ENCODE results near the gene PTPRE.

PTPRE gene

DNA sequence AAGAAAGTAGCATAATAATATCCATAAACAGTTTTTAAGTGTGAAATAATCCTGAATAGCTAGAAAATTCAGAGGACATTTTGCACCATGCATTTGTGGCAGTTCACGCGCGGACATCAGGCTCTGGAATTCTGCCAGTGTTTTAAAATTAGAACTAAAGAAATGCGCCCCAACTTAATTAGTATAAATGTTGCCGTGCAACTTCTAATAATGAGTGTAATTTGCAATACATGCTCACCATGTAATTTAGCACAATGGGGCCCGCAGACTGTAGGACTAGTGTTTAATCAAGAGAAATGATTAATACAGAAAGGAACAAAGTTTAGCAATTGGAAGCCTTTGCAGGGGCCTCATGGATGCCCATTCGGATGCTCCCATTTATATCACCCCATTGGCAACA lies 96.6 kb downstream of the PTPRE start:
- no peak for DNase-seq

DNA sequence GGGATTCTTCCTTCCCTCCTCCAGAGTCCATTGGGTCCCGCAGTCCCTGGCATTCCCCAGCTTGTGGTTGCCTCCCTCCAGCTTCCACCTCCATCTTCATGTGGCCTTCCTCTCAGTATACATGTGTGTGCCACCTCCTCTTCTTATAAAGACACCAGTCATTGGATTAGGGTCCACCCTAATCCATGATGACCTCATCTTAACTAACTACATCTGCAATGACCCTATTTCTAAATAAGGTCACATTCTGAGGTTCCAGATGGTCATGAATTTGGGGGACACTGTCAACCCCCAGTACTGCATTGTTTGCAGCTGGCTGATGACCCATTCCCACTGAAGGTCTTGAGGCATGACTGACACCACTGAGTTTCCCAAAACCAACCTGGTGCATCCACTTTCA lies 99.0 kb downstream of the PTPRE start:
- DNase-seq: no peak

DNA sequence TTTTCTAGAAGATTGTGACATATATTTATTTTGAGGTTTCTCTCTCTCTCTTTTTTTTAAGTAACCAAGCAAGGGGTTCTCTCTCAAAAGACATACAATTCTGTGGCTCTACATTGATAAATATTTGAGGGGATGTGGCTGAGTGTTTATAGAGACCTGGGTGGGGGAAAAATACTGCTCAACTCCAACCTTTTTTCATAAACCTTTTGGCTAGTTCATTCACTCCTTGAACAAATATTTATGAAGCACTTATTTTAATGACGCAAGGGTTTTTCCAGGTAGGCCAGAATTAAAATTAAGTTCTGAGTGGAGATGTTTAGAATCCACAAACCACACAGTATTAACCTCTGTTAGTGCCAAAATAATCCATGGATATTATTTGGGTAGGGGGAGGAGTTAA lies 100.2 kb downstream of the PTPRE start:
- no peak for DNase-seq

DNA sequence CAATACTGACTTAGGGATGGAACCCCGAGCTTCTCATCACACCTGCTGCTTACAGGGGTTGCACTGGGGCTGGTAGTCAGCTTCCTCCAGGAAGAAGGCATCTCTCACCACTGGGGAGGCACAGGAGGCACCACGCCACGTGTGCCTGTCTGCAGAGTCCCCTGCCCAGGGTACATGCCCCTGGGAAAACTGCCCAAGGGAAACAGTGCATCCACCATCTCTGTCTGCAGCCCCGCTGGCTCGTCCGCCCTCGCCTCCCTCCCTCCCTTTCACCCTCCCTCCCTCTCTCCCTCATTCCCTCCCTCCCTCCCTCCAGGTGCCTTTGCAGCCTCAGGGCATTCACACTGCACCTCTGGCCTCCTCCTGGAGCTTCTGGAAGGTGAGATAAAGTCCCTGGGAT lies 101.1 kb downstream of the PTPRE start:
- no peak for DNase-seq

DNA sequence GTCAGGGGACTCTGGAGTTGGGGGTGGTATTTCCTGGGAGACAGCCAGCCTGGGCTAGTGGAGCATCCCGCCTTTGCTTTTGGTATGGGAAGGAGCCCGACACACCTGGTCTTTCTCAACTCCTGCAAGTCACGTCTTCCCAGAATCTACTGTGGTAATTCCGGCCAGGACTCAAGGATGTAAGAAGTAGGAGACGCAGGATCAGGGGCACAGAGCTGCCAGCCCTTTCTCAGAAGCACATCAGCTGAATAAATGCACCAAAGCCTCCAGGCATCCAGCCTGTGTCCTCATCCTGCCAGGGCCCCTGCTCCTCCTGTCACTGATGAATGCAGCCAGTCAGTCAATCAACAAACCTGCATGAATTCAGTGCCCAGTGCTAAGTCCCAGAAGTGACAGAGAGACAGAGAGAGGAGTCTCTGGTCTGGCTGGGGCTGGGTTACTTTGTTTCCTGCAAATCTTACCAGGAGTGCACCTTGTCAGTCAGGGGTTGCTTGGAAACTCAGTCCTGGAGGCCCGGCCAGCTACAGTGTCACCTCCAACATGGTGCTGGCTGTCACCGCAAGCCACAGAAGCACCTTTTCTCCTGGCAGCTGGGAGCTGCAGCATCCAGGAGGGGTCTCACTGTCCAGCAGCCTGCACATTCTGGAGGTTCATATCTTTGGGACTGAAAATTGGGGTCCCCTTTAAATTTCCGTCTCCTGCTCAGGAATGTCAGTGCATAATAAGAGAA lies 101.8 kb downstream of the PTPRE start:
- DNase-seq: no peak

DNA sequence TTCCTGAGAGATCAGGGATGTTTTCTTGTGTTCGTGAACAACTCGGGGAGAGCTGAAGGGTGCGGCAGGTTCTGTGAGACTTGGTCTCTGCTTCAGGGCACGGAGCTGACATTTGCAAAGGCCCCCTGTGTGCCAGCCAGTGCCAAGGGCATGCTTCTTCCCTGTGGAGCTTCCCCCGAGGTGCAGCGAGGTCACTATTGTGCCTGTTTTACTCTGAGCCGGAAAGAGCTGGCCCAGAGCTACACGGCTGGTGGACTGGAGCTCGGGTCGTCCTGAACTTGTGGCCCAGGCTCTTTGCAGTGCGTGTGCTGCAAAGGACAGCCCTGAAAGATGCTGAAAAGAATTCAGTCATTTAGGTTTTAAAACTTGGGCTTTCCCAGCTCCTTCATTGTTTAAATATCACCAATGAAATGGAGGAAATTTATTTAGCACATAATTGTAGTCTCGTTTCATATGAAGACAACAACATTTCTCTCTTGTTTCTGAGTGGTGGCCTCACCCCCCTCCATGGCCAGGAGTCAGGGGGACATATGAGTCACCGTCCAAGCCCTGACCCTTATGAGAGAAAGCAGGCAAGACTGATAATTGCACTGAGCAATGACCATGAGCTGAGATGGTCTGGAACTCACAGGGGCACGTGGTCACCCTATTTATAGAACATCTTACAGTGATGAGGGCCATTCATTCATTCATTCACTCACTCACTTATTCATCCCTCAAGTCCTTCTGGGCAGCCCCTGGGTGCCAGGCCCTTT lies 102.6 kb downstream of the PTPRE start:
- no peak for DNase-seq

DNA sequence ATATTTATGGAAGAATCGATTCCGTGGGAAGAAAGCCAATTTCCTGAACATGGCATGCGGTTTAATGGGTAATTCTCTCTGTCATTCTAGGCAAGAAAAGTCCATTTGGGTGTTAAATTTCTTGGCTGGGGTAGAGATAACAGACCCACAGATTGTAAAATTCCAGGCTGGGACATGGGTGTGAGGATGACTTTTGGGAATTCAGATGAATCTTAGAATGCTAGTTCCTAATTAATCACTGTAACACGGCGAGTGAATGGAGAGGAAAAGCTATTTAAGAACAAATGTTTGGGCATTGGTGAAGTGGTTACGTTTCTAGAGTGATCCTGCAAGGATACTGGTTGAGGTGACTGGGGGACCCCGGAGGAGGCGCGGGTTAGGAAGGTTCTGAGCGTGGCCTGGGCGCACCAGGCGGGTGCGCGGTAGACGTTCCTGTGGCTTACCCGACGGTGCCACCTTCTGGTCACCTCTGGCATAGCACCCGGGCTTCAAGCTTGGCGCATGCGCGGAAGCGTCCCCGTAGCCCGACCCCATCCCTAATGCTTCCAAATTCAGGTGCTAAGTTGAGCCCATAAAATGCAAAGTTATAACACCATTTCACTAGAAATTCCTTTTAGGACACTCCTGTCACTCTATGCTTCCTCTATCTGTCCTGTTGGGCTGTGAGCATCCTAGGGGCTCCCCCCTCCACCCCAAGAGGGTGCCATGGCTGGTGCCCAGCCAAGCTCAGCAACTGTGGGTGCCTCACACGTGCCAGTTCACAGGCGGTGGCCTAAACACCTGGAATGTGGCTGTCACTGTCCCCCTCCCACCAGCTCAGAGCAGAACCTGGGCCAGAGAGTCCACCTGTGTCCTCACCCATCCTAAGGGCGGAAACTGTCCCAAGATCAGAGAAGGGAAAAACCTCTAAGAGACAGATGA lies 104.4 kb downstream of the PTPRE start:
- DNase-seq: peak; percentile 91 to 93

DNA sequence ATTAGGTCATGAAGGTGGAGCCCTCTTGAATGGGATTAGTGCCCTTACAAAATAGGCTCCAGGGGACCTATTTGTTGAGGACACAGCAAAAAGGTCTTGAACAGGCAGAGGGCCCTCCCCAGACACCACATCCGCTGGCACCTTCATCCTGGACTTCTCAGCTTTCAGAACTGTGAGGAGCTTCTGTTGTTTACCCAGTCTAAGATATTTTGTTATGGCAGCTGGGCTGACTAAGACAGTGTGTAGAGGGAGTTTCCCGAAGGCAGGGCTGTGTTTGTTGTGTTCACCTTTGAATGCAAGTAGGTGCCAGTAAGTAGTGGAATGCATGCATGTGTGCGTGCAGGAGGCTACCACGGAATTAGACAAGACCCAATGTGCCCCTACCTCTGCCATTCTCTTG lies 106.7 kb downstream of the PTPRE start:
- no peak for DNase-seq

DNA sequence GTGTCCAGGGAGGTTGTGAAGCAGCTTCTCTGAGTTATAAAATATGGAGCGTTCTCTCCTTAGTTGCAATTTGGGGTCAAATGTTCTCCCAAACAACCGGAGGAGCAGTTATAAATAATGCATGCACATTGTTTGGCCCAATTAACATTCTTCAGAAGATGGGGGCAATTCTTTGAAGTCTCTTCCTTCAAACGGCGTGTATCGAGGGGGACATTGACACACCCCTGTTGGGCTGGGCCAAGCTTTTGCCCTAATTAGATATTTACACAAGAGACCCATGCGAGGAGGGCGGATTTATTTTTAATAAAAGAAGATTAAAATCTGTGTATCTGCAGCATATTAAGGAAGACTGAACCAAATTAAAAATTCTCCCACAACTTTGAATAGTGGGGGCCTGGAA lies 107.3 kb downstream of the PTPRE start:
- DNase-seq: no peak

DNA sequence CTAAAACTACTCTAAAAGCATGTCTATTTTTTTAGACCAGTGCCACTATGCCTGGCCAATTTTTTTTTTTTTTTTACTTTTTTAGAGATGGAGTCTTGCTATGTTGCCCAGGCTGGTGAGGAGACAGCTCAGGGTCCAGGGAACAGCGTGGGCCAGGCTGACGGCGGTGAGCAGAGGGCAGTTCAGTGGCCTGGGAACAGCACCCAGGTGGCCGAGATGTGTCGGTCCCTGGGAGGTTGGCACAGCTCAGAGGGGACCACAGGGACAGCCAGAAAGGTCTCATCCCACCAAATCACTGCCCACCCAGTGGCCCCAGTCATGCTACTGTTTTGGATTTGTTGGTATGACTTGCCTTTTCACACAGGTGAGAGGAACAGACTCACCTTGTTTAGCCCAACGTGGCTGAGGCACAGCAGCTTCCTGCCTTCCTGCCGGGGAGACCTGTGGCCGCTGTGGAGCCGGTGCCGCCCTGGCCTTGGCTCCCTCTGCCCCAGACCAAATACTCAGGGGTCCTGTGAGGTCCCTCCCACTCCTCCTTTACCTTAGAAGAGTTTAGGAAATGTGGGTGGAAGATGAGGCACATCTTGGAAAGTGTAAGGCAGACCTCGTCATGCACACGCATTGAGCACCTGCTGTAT lies 109.6 kb downstream of the PTPRE start:
- DNase-seq: no peak

DNA sequence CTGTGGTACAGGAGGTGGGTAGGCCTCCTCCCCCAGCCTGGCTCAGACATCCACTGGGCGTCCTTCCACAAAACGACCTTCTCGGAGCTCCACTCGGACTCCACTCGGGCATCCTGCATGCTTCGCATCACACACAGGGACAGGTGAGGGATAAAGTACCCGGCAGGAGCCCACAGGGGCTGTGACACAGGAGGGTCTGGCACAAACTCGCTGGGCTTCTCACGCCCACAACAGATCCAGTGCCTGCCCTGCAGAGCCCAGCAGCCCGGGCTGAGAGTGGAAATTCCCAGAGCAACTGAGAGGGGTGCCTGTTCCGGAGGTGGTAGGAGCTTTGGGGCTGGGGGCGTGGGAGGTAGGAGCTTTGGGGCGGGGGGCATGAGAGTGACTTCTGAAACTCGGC lies 110.9 kb downstream of the PTPRE start:
- DNase-seq: no peak

DNA sequence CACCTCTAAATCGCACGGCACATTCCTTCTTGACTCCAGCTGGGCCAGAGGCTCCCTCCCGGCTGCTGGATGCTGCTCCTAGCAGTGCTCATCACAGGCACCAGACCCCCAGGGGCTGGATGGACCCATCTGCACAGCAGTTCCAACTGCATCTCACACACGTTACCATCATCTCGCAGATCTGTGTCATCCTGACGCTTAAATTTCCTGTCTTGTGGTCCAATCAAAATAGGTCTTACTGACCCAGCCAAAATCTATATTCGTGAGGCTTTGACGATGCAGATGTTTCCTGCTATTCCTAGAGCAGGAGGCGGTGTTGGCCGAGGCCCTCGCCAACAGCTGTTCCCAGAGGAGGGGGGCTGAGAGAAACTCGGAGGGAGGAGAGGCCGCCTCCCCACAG lies 111.3 kb downstream of the PTPRE start:
- DNase-seq: no peak

DNA sequence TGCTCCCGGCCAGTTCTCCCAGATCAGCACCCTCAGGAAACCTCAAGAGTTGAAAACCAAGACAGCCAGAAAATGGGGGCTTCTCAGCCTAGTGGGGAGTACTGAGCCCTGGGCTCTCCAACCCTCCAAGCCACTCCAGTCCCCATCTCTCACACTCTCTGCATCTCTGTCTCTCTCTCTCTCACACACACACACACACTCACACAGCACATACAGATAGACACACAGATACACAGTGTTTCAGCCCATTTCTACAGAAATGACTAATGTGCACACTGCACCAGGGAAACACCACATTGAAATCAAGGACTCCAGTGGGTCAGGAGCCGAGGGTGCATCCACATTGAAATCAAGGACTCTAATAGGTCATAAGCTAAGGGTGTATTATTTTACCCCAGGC lies 111.8 kb downstream of the PTPRE start:
- DNase-seq: no peak

DNA sequence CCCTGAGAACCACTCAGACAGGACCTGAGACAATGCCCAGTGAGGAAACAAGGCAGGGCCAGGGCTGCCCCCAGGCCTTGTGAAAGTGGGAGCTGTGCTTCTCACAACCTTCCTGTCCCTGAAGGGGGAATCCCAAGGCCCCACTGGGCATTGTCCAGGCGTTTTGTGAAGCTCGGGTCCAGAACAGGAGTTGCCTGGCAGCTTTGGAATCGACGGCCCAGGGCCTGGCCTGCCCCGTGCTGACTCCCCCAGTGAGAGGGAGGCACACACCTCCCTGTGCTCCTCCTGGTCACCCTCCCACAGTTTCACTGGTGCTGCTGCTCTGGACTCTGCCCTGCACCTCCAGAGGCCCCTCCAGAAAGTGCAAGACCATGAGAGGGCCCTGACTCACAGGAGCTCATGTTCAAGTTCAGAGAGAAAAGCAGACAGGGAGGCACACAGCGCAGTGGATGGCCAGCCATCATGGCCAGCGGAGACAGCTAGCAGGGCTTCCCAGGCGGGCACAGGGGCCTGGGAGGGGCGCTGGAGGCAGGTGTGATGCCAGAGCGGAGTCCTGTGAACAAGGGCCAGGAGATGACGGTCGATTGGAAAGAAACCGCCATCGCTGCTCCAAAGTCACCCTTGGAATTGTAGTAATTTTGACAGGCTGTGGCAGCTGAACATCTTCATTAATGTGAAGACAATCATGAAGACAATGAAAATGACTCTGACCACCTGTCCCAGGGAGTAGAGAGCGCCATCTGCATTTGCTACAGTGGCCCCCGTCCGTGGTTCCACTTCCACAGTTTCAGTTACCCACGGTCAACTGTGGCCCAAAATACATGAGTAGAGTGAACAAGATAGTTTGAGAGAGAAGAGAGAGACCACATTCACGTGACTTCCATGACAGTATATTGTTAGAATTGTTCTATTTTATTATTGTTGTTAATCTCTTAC lies 115.6 kb downstream of the PTPRE start:
- DNase-seq: no peak

DNA sequence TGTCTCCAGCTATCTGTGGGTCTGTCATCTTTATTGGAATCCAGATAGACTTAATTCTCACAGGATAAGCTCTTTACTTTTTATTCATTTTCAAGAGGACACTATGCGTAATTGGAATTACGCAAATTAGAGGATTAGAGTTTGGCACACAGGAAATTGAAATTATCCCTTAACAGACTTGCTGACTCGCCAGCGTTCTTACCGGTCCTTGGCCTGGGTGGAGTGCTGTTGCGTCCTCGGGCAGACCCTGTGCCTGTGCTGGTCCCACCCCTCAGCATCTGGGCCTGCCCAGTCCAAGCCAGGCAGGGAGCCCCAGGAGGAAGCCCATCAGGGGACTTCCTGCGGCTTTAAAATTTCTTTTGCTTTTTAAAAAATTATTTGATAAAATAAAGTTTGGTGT lies 117.5 kb downstream of the PTPRE start:
- DNase-seq: no peak

DNA sequence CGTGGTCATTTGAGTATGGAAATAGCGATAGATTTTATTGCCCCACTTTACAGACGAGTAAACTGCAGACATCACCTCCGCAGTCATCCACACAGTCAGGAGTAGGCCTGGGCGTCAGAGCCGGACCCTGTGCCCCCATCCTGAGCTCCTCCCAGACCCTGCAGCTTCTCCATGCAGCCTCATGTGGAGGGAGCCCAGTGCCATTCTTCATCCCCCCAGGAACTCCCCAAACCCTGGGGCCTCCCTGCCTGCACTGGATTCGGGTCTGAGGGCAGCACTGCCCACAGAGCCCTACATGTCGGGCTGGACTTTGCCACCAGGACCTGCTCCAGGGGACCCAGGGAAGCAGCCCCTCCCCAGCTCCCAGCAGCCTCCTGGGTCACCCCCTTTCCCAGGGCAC lies 118.5 kb downstream of the PTPRE start:
- no peak for DNase-seq

DNA sequence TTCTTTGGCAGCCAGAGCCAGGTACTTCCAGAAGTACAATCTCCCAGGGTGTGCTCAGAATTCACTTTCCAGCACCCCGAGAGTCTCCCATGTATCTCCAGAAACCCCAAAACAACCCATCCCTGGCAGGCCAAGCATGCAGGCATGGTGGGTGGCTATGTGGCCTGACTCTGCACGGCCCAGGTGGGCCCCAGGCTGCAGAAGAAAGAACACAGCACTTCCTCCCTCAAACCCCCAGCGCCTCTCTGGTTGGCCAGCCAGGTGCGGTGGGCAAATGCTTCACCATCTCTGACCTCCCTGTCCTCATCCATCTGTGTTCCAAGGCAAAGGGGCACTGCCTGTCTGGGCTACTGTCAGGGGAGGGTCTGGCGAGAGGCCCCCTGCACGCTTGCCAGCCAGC lies 119.0 kb downstream of the PTPRE start:
- no peak for DNase-seq

DNA sequence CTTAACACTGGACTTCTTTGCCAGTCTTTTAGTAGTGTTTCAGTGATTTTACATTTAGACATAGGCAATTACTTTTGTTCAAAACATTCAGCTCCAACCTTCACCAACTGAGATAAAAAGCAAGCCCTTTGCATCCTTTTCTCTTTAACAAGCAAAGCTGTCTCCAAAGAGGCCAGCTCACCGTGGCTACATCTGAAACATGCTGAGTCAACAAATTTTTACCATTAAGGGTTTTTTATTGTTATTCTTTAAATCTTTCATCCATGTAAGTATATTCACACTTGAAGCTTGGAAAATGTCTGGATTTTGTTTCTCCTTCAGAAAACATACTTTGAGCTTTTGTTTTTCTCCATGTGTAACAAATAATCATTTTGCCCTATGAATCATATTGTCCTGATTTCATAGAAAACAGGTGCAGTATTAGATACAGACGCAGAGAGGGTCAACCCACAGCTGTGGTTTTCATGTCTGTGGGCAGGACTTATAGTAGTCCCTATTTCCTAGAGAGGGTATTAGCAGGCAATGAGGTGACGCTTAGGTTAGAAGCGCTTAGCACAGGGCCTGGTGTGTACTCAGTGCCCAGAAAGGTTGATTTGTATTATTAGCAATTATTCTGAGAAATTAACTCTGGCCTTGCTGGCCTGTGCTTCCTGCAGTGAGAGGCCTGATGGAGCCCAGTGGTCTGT lies 119.9 kb downstream of the PTPRE start:
- DNase-seq: no peak

DNA sequence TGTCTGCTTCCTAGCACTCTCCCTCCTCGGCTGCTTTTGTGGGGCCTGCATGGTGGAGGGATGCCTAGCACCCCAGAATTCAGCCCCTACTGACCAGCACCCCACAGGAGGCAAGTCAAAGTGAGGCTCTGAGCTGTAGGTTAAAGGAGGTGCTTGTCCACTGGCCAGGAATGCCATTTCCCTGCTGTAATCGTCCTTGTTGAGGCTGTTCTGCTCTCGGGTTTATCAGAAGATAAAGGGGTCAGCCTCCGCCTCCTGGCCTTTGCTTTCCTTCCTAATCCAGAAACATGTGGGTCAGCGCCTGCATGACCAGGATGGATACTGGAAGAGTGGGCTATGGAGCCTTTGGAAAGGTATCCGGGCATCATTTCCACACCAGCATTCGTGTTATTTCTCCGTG lies 120.4 kb downstream of the PTPRE start:
- DNase-seq: no peak

DNA sequence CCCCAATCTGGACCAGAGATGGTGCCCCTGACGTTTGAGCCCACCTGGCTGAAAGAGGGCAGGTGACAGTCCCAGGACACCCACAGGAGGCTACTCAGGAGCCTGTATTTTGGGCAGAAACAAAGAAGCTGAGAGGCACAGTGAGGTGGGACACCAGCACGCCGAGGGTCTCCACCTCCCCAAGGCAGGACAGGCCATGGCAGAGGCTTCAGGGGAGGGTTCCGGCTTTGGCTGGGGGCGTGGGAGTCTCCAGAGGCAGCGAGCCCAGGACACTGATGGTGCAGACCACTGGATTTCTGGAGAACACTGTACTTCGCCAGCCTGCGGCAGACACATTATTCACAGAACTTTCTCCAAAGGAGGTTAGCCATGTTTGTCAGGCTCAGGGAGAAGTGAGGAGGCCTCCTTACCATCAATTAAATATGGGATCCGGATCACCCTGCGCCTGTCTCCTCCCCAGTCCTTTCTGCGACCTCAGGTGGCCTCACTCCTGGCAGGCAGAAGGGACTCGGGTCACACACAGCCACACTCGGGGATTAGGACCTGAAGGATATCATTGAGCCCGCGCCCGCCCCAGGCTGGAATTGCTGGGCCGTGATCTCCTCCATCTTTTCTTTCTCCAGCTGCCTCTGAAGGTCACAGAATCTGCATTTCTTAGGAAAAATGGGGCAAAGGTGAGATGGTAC lies 121.1 kb downstream of the PTPRE start:
- no peak for DNase-seq

All from stimulated activated CD4-positive, alpha-beta T cell treated with anti-CD3 and anti-CD28 coated beads, Interleukin-2, amount 100 ng/mL, for 24 hours (primary cell).